ENCODE measurements around the gene KLHDC10.

- TF ChIP-seq, protein P1, sequence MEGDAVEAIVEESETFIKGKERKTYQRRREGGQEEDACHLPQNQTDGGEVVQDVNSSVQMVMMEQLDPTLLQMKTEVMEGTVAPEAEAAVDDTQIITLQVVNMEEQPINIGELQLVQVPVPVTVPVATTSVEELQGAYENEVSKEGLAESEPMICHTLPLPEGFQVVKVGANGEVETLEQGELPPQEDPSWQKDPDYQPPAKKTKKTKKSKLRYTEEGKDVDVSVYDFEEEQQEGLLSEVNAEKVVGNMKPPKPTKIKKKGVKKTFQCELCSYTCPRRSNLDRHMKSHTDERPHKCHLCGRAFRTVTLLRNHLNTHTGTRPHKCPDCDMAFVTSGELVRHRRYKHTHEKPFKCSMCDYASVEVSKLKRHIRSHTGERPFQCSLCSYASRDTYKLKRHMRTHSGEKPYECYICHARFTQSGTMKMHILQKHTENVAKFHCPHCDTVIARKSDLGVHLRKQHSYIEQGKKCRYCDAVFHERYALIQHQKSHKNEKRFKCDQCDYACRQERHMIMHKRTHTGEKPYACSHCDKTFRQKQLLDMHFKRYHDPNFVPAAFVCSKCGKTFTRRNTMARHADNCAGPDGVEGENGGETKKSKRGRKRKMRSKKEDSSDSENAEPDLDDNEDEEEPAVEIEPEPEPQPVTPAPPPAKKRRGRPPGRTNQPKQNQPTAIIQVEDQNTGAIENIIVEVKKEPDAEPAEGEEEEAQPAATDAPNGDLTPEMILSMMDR (IDR thresholded peaks at IDR 0.05), result no peak
- TF ChIP-seq POLR2A (IDR thresholded peaks at IDR 0.05) (no peak), POLR2AphosphoS5 (IDR thresholded peaks at IDR 0.05) (no peak), EP300 (IDR thresholded peaks at IDR 0.05) (no peak)
Observed at GRCh38 chr7:130136579-130137167, 66.3 kb downstream of the KLHDC10 start.
